Osteocyte (in vitro differentiated cells): Measurements from ENCODE around the gene SNAP23. TPM values are rescaled to one million over a fixed set of nuclear protein-coding genes. Genes with fewer than 3 reads are reported as not detected.

ENCODE experiments used
- DNase-seq: peaks from one replicate; pipeline ENCODE4 v3.0.0; 2021; ENCODE audit warnings: mixed read lengths; ENCODE audit not compliant: unreplicated experiment; ENCODE audit errors: extremely low spot score
- H3K27ac Mint-ChIP-seq: one replicate; pipeline ENCODE4 v1.8.0; 2021; ENCODE audit warnings: mild to moderate bottlenecking, mixed read lengths; ENCODE audit not compliant: unreplicated experiment
- H3K27me3 Mint-ChIP-seq: one replicate; pipeline ENCODE4 v1.8.0; 2021; ENCODE audit warnings: mixed read lengths; ENCODE audit not compliant: unreplicated experiment
- H3K36me3 Mint-ChIP-seq: one replicate; pipeline ENCODE4 v1.8.0; 2021; ENCODE audit warnings: mixed read lengths; ENCODE audit not compliant: unreplicated experiment
- H3K4me1 Mint-ChIP-seq: one replicate; pipeline ENCODE4 v1.8.0; 2021; ENCODE audit warnings: mixed read lengths; ENCODE audit not compliant: unreplicated experiment
- H3K4me3 Mint-ChIP-seq: one replicate; pipeline ENCODE4 v1.8.0; 2021; ENCODE audit warnings: mild to moderate bottlenecking, moderate library complexity, mixed read lengths; ENCODE audit not compliant: unreplicated experiment
- H3K9me3 Mint-ChIP-seq: one replicate; pipeline ENCODE4 v1.8.0; 2021; ENCODE audit warnings: mixed read lengths; ENCODE audit not compliant: unreplicated experiment
- total RNA-seq: library from RNA; stranded (reverse); gene quantifications from 2 replicates; pipeline ENCODE4 v1.2.1, GENCODE V29; 2021
- TF ChIP-seq, protein P1 (sequence below): fragments of 200-600 bp; sonication (generic); IDR thresholded peaks from 2 replicates; pipeline ENCODE4 v1.5.0; 2021; ENCODE audit warnings: antibody characterized with exemption, mild to moderate bottlenecking, moderate library complexity

Gene SNAP23
- total RNA-seq, 1 donor from 2014 or later: 72.7 TPM

DNA sequence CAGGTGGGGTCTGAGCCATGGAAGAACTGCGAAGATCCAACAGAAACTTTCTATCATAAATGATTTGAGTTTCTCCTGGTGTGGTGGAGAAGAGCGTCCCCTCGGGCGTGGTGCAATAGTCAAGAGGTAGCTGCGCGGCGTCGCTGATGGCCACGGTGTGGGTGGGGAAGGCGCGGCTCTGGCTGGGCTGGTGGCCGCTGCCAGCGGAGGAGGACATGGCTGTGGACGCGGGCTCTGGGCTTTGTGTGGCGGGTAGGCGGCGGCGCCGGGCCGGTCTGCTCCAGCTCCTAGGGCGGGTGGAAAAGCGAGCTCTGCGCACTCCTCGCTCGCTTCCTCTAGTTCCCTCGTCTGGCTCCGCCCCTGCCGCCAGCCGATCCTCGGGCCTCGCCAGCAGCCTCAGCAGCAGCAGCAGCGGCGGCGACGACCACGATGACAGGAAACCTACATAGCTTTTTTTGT lies 85.9 kb downstream of the SNAP23 start:
- no peaks in the 10 kb centered on the region for H3K9me3 Mint-ChIP-seq
- H3K36me3 Mint-ChIP-seq: no peaks in the 10 kb centered on the region
- peak overlapping the region; percentile 70 for H3K4me3 Mint-ChIP-seq
- peak overlapping the region; percentile 82 for H3K27ac Mint-ChIP-seq
- peak; percentile 93 for DNase-seq
- H3K27me3 Mint-ChIP-seq: no peaks in the 10 kb centered on the region
- peaks cover 42% of the 10 kb centered on the region for H3K4me1 Mint-ChIP-seq
- TF ChIP-seq, protein P1, sequence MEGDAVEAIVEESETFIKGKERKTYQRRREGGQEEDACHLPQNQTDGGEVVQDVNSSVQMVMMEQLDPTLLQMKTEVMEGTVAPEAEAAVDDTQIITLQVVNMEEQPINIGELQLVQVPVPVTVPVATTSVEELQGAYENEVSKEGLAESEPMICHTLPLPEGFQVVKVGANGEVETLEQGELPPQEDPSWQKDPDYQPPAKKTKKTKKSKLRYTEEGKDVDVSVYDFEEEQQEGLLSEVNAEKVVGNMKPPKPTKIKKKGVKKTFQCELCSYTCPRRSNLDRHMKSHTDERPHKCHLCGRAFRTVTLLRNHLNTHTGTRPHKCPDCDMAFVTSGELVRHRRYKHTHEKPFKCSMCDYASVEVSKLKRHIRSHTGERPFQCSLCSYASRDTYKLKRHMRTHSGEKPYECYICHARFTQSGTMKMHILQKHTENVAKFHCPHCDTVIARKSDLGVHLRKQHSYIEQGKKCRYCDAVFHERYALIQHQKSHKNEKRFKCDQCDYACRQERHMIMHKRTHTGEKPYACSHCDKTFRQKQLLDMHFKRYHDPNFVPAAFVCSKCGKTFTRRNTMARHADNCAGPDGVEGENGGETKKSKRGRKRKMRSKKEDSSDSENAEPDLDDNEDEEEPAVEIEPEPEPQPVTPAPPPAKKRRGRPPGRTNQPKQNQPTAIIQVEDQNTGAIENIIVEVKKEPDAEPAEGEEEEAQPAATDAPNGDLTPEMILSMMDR: no peak

Other genes with a start within 250 kb of the SNAP23 start
- gene GANC, start 222.4 kb upstream of the SNAP23 start, total RNA-seq: 34.0 and 37.4 TPM in 2 replicates
- gene TMEM87A, start 222.2 kb upstream of the SNAP23 start, total RNA-seq: 44.8 and 46.7 TPM in 2 replicates
- gene CAPN3, start 136.1 kb upstream of the SNAP23 start, total RNA-seq: 5.1 and 5.6 TPM in 2 replicates
- gene ZNF106, start 4.5 kb upstream of the SNAP23 start, total RNA-seq: 59.6 and 59.7 TPM in 2 replicates
- 38.9 and 40.3 TPM in 2 replicates for gene LRRC57, start 53.2 kb downstream of the SNAP23 start, total RNA-seq
- gene HAUS2, start 53.2 kb downstream of the SNAP23 start, total RNA-seq: 19.2 and 23.8 TPM in 2 replicates
- gene STARD9, start 80.0 kb downstream of the SNAP23 start, total RNA-seq: 23.6 and 24.4 TPM in 2 replicates
- 15.6 and 24.0 TPM in 2 replicates for gene CDAN1, start 241.5 kb downstream of the SNAP23 start, total RNA-seq